Neural progenitor cell (in vitro differentiated cells): ENCODE data around the gene COCH. TPM values are rescaled to one million over a fixed set of nuclear protein-coding genes. Genes with fewer than 3 reads are reported as not detected.
"Not testable (repeated sequence)": the region's sequence is repeated elsewhere in the genome, so short reads cannot be mapped to it uniquely, and the experiment has no call there.

Source experiments
- DNase-seq: peaks from one replicate; pipeline ENCODE4 v3.0.0-alpha.2; 2016; ENCODE audit warnings: low spot score
- H2AFZ ChIP-seq: fragments of 200-600 bp; sonication (generic); replicated peaks from 2 replicates; pipeline ENCODE4 v1.6.1; 2016; ENCODE audit warnings: antibody characterized with exemption
- H3F3A ChIP-seq: fragments of 200-600 bp; sonication (generic); 2 replicates; pipeline ENCODE4 v1.6.1; 2016; ENCODE audit warnings: antibody characterized with exemption, low read depth
- H3K27ac ChIP-seq: fragments of 200-600 bp; sonication (generic); 2 replicates; pipeline ENCODE4 v1.5.1; 2016; ENCODE audit warnings: mild to moderate bottlenecking
- H3K27me3 ChIP-seq: fragments of 200-600 bp; sonication (generic); 2 replicates; pipeline ENCODE4 v1.6.1; 2016; ENCODE audit warnings: mild to moderate bottlenecking, moderate library complexity
- H3K36me3 ChIP-seq: fragments of 200-600 bp; sonication (generic); 2 replicates; pipeline ENCODE4 v1.5.1; 2016
- H3K4me1 ChIP-seq: fragments of 200-600 bp; sonication (generic); 2 replicates; pipeline ENCODE4 v1.6.1; 2016; ENCODE audit warnings: mixed run types
- H3K4me2 ChIP-seq: fragments of 200-600 bp; sonication (generic); 2 replicates; pipeline ENCODE4 v1.6.1; 2016
- H3K4me3 ChIP-seq: fragments of 200-600 bp; sonication (generic); 2 replicates; pipeline ENCODE4 v1.5.1; 2016
- H3K79me2 ChIP-seq: fragments of 200-600 bp; sonication (generic); 2 replicates; pipeline ENCODE4 v1.6.1; 2016; ENCODE audit warnings: low read depth
- H3K9ac ChIP-seq: fragments of 200-600 bp; sonication (generic); 2 replicates; pipeline ENCODE4 v1.6.1; 2016
- H3K9me3 ChIP-seq: fragments of 200-600 bp; sonication (generic); 2 replicates; pipeline ENCODE4 v1.5.1; 2016; ENCODE audit warnings: low read depth
- H4K20me1 ChIP-seq: fragments of 200-600 bp; sonication (generic); 2 replicates; pipeline ENCODE4 v1.6.1; 2016; ENCODE audit warnings: low read depth
- H3K27ac Mint-ChIP-seq: 3 replicates; pipeline ENCODE4 v1.8.0; 2021; ENCODE audit warnings: mixed read lengths
- H3K27me3 Mint-ChIP-seq: 2 replicates; pipeline ENCODE4 v1.8.0; 2022; ENCODE audit warnings: low read depth, mild to moderate bottlenecking, inconsistent platforms, moderate library complexity, mixed read lengths; ENCODE audit not compliant: insufficient read depth
- H3K36me3 Mint-ChIP-seq: 3 replicates; pipeline ENCODE4 v1.8.0; 2021; ENCODE audit warnings: mixed read lengths
- H3K4me1 Mint-ChIP-seq: 3 replicates; pipeline ENCODE4 v1.8.0; 2021; ENCODE audit warnings: mixed read lengths
- H3K4me3 Mint-ChIP-seq: 3 replicates; pipeline ENCODE4 v1.8.0; 2021; ENCODE audit warnings: mild to moderate bottlenecking, moderate library complexity, mixed read lengths
- H3K9me3 Mint-ChIP-seq: 3 replicates; pipeline ENCODE4 v1.8.0; 2020; ENCODE audit warnings: mixed read lengths
- CTCF ChIP-seq: fragments of 200-600 bp; sonication (generic); IDR thresholded peaks from 2 replicates; pipeline ENCODE4 v1.5.1; 2017; ENCODE audit warnings: antibody characterized with exemption, mild to moderate bottlenecking
- EZH2 ChIP-seq: fragments of 200-600 bp; sonication (generic); IDR thresholded peaks from 2 replicates; pipeline ENCODE4 v1.6.1; 2017; ENCODE audit warnings: antibody characterized with exemption, mild to moderate bottlenecking, moderate library complexity
- EZH2phosphoT487 ChIP-seq: fragments of 200-600 bp; sonication (generic); IDR thresholded peaks from 2 replicates; pipeline ENCODE4 v1.6.1; 2017; ENCODE audit warnings: antibody characterized with exemption
- total RNA-seq: library from RNA; depleted of rRNA; stranded (reverse); fragments of >200 nt; gene quantifications from 2 replicates; pipeline ENCODE4 v1.2.3, GENCODE V29; 2015; ENCODE audit warnings: low replicate concordance

Gene COCH
- total RNA-seq, 1 donor from 2014 or later, result 31.1 TPM

GRCh38 chr14:30896435-30896834 lies 22.1 kb downstream of the COCH start:
- no peak overlapping the region for H3K27ac ChIP-seq
- no peak for DNase-seq
- no peaks in the 10 kb centered on the region for H3K4me1 Mint-ChIP-seq
- peaks cover 2% of the 10 kb centered on the region for H3K27me3 Mint-ChIP-seq
- no peak for TF ChIP-seq EZH2phosphoT487
- TF ChIP-seq CTCF, result no peak
- H3K4me1 ChIP-seq, result no peaks in the 10 kb centered on the region
- H3K4me3 ChIP-seq, result no peak overlapping the region
- H3K4me2 ChIP-seq, result no peak overlapping the region
- H3K9me3 ChIP-seq, result no peaks in the 10 kb centered on the region
- no peak overlapping the region for H2AFZ ChIP-seq
- H3K27ac Mint-ChIP-seq, result no peak overlapping the region
- H3K9ac ChIP-seq, result no peak overlapping the region
- H3K36me3 Mint-ChIP-seq, result peaks cover 33% of the 10 kb centered on the region
- H3K36me3 ChIP-seq, result peaks cover 20% of the 10 kb centered on the region
- no peaks in the 10 kb centered on the region for H4K20me1 ChIP-seq
- no peaks in the 10 kb centered on the region for H3K27me3 ChIP-seq
- no peaks in the 10 kb centered on the region for H3K9me3 Mint-ChIP-seq
- no peaks in the 10 kb centered on the region for H3K79me2 ChIP-seq
- peaks cover 6% of the 10 kb centered on the region for H3F3A ChIP-seq
- H3K4me3 Mint-ChIP-seq, result no peak overlapping the region

GRCh38 chr14:30897121-30897520 lies 22.8 kb downstream of the COCH start:
- not testable (repeated sequence) for H3K4me1 Mint-ChIP-seq, H3K9ac ChIP-seq, H3K27me3 Mint-ChIP-seq

GRCh38 chr14:30903285-30904124 lies 29.1 kb downstream of the COCH start:
- Histone ChIP-seq H3K36me3 (peaks cover 31% of the 10 kb centered on the region), H3K27me3 (no peaks in the 10 kb centered on the region), H3K4me2 (no peak overlapping the region), H3K4me1 (no peaks in the 10 kb centered on the region), H3K9ac (no peak overlapping the region), H3K79me2 (no peaks in the 10 kb centered on the region), H2AFZ (no peak overlapping the region), H4K20me1 (no peaks in the 10 kb centered on the region), H3K27ac (no peak overlapping the region), H3F3A (peaks cover 4% of the 10 kb centered on the region), H3K4me3 (no peak overlapping the region), H3K9me3 (no peaks in the 10 kb centered on the region)
- DNase-seq, result no peak
- Mint-ChIP-seq H3K4me1 (no peaks in the 10 kb centered on the region), H3K36me3 (peaks cover 30% of the 10 kb centered on the region), H3K27me3 (no peaks in the 10 kb centered on the region), H3K9me3 (no peaks in the 10 kb centered on the region), H3K27ac (no peak overlapping the region), H3K4me3 (no peak overlapping the region)
- TF ChIP-seq EZH2phosphoT487 (no peak), CTCF (no peak), EZH2 (no peak)

More at GRCh38 chr14:30897121-30897520, 22.8 kb downstream of the COCH start:
- not testable (repeated sequence) for H3K9me3 Mint-ChIP-seq, H4K20me1 ChIP-seq, H3K9me3 ChIP-seq, H3K79me2 ChIP-seq, H3K27ac ChIP-seq, H3K4me1 ChIP-seq, H3K4me2 ChIP-seq, H3K4me3 Mint-ChIP-seq, H3K27ac Mint-ChIP-seq, H3F3A ChIP-seq, H3K27me3 ChIP-seq, H3K4me3 ChIP-seq, DNase-seq, H2AFZ ChIP-seq
- H3K36me3 ChIP-seq, result peaks cover 20% of the 10 kb centered on the region
- H3K36me3 Mint-ChIP-seq, result peaks cover 37% of the 10 kb centered on the region
